Stimulated activated CD4-positive, alpha-beta T cell treated with anti-CD3 and anti-CD28 coated beads, Interleukin-4, amount 100 ng/mL, for 1 hour (primary cell): ENCODE measurements around the gene KRT8.
"Not testable (repeated sequence)": the region's sequence is repeated elsewhere in the genome, so short reads cannot be mapped to it uniquely, and the experiment has no call there.

ENCODE experiments used
- DNase-seq: peaks from one replicate; pipeline ENCODE4 v3.0.0-alpha.2; 2020

Gene KRT8

GRCh38 chr12:52873832-52874572 is 30.9 kb downstream of the KRT8 start:
- peak; percentile 59 for DNase-seq

GRCh38 chr12:52873513-52873831 is 31.4 kb downstream of the KRT8 start:
- no peak for DNase-seq

GRCh38 chr12:52872644-52873389 is 32.1 kb downstream of the KRT8 start:
- no peak for DNase-seq

- no peak for DNase-seq
Measured at GRCh38 chr12:52871291-52872039, 33.4 kb downstream of the KRT8 start.

GRCh38 chr12:52870361-52871290 is 34.2 kb downstream of the KRT8 start:
- peak; percentile 80 for DNase-seq

GRCh38 chr12:52867642-52868041 is 37.2 kb downstream of the KRT8 start:
- DNase-seq, result peak; percentile 42

- no peak for DNase-seq
Measured at GRCh38 chr12:52867152-52867551, 37.7 kb downstream of the KRT8 start.

- DNase-seq, result no peak
Measured at GRCh38 chr12:52865090-52865944, 39.6 kb downstream of the KRT8 start.

GRCh38 chr12:52862023-52862422 is 42.9 kb downstream of the KRT8 start:
- no peak for DNase-seq

GRCh38 chr12:52861511-52861910 is 43.4 kb downstream of the KRT8 start:
- no peak for DNase-seq

- DNase-seq, result no peak
Measured at GRCh38 chr12:52860102-52860823, 44.6 kb downstream of the KRT8 start.

- no peak for DNase-seq
Measured at GRCh38 chr12:52857500-52857899, 47.4 kb downstream of the KRT8 start.

GRCh38 chr12:52856787-52857186 is 48.1 kb downstream of the KRT8 start:
- no peak for DNase-seq

- not testable (repeated sequence) for DNase-seq
Measured at GRCh38 chr12:52856077-52856476, 48.8 kb downstream of the KRT8 start.

- DNase-seq, result no peak
Measured at GRCh38 chr12:52851787-52852186, 53.1 kb downstream of the KRT8 start.

GRCh38 chr12:52850681-52851080 is 54.2 kb downstream of the KRT8 start:
- DNase-seq, result no peak

GRCh38 chr12:52849511-52849910 is 55.4 kb downstream of the KRT8 start:
- no peak for DNase-seq

GRCh38 chr12:52848661-52849255 is 56.1 kb downstream of the KRT8 start, which contains the start of gene KRT78:
KRT78 (minus strand) TSS chr12:52848994; CDS start chr12:52848930, 64 bp downstream.
- DNase-seq, result no peak

GRCh38 chr12:52847335-52848102 is 57.4 kb downstream of the KRT8 start:
- no peak for DNase-seq
